HUES48 (cell line): Measurements from ENCODE around the gene CDCA4.

Experiments used
- H3K27ac ChIP-seq: one replicate; pipeline ENCODE4 v1.7.0; 2013; ENCODE audit warnings: low read depth, low read length, inconsistent platforms
- H3K27me3 ChIP-seq: 2 replicates; pipeline ENCODE4 v1.6.1; 2013; ENCODE audit warnings: mild to moderate bottlenecking, low read length; ENCODE audit not compliant: control insufficient read depth, insufficient read depth
- H3K36me3 ChIP-seq: 2 replicates; pipeline ENCODE4 v1.6.1; 2013; ENCODE audit warnings: low read length; ENCODE audit not compliant: control insufficient read depth, insufficient read depth
- H3K4me1 ChIP-seq: 2 replicates; pipeline ENCODE4 v1.6.1; 2013; ENCODE audit warnings: mild to moderate bottlenecking, low read length; ENCODE audit not compliant: control insufficient read depth, insufficient read depth
- H3K4me3 ChIP-seq: 2 replicates; pipeline ENCODE4 v1.5.1; 2013; ENCODE audit warnings: mild to moderate bottlenecking, low read depth, low read length
- H3K9ac ChIP-seq: 2 replicates; pipeline ENCODE4 v1.6.1; 2013; ENCODE audit warnings: mild to moderate bottlenecking, low read depth, low read length, moderate library complexity
- H3K9me3 ChIP-seq: 2 replicates; pipeline ENCODE4 v1.6.1; 2013; ENCODE audit warnings: low read length; ENCODE audit not compliant: control insufficient read depth, insufficient read depth

Gene CDCA4

DNA sequence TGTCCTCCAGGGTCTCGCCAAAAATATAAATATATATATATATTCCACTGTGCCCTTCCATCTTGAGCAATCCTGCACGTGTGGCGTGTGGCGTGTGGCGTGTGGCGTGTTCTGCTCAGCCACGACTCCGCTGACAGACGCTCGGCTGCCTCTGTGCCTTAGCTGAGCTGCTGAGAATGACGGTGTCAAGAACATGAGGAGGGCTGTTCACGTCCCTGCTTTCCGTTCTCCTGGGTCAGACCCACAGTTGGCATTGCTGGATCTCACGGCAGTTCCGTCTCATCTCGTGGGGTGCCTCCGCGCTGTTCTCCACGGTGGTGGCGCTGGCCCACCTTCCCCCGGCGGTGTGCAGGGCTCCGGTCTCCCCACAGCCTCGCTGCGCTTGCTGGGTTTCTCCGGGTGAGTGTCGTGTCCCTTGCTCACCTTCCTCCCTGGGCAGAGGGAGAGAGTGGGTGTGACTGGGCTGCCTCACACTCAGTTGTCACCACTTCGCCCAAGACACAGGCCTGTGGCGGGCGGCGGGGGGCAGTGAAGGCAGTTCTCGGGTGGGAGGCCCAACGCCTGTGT lies 34.9 kb upstream of the CDCA4 start:
- Histone ChIP-seq H3K27me3 (peaks cover 21% of the 10 kb centered on the region), H3K9me3 (no peaks in the 10 kb centered on the region), H3K36me3 (no peaks in the 10 kb centered on the region), H3K4me3 (no peak overlapping the region), H3K27ac (no peak overlapping the region), H3K9ac (no peak overlapping the region), H3K4me1 (peaks cover 11% of the 10 kb centered on the region; the same call in 1 of the 2 replicates)

GRCh38 chr14:105055334-105055733 lies 34.5 kb upstream of the CDCA4 start:
- H3K9ac ChIP-seq, result no peak overlapping the region
- no peaks in the 10 kb centered on the region for H3K36me3 ChIP-seq
- peaks cover 21% of the 10 kb centered on the region for H3K27me3 ChIP-seq
- no peak overlapping the region for H3K4me3 ChIP-seq
- H3K9me3 ChIP-seq, result no peaks in the 10 kb centered on the region
- H3K27ac ChIP-seq, result no peak overlapping the region
- H3K4me1 ChIP-seq, result peaks cover 11% of the 10 kb centered on the region; the same call in 1 of the 2 replicates

DNA sequence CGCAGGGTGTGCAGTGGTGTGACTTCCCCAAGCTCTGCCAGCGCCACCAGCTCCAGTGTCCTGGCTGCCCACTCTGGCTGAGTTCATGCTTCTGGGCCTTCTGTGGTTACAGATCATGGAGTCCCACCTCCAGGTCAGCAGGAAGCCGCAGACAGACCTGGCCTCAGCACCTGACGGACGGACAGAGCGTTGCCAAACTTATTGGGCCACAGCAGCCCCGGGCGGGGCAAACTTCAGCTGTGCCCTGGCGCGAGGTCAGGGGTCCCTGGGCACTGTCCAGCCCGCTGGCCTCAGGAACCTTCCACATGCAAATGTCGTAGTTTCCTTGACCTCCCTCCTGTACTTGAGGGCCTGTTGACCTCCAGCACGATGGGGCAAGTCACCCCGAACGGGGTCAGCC lies 33.1 kb upstream of the CDCA4 start:
- Histone ChIP-seq H3K36me3 (no peaks in the 10 kb centered on the region), H3K4me3 (no peak overlapping the region)

GRCh38 chr14:105053421-105053820 lies 32.5 kb upstream of the CDCA4 start:
- no peak overlapping the region for H3K27ac ChIP-seq
- H3K4me1 ChIP-seq, result peaks cover 6% of the 10 kb centered on the region; the same call in 1 of the 2 replicates
- no peaks in the 10 kb centered on the region for H3K36me3 ChIP-seq
- H3K27me3 ChIP-seq, result peaks cover 21% of the 10 kb centered on the region
- no peak overlapping the region for H3K9ac ChIP-seq
- no peak overlapping the region for H3K4me3 ChIP-seq
- no peaks in the 10 kb centered on the region for H3K9me3 ChIP-seq

More for the DNA sequence above, 33.1 kb upstream of the CDCA4 start:
- Histone ChIP-seq H3K27me3 (peaks cover 21% of the 10 kb centered on the region), H3K9me3 (no peaks in the 10 kb centered on the region), H3K27ac (no peak overlapping the region), H3K4me1 (peaks cover 11% of the 10 kb centered on the region; the same call in 1 of the 2 replicates), H3K9ac (no peak overlapping the region)

DNA sequence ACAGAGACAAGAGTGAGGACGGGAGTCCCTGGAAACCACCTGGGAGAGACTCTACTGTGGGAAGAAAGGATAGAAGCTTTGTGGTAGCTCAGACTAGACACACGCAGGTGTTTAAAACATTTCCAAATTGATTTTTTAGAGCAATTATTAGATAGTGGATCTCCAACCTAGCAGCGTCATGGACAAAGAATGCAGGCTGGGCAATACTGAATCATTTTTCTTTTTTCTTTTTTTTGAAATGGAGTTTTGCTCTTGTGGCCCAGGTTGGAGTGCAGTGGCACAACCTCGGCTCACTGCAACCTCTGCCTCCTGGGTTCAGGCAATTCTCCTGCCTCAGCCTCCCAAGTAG lies 31.2 kb upstream of the CDCA4 start:
- H3K9me3 ChIP-seq, result no peaks in the 10 kb centered on the region
- H3K27ac ChIP-seq, result no peak overlapping the region
- no peak overlapping the region for H3K9ac ChIP-seq
- no peak overlapping the region for H3K4me3 ChIP-seq
- H3K36me3 ChIP-seq, result no peaks in the 10 kb centered on the region
- H3K27me3 ChIP-seq, result peaks cover 21% of the 10 kb centered on the region
- peaks cover 6% of the 10 kb centered on the region; the same call in 1 of the 2 replicates for H3K4me1 ChIP-seq

DNA sequence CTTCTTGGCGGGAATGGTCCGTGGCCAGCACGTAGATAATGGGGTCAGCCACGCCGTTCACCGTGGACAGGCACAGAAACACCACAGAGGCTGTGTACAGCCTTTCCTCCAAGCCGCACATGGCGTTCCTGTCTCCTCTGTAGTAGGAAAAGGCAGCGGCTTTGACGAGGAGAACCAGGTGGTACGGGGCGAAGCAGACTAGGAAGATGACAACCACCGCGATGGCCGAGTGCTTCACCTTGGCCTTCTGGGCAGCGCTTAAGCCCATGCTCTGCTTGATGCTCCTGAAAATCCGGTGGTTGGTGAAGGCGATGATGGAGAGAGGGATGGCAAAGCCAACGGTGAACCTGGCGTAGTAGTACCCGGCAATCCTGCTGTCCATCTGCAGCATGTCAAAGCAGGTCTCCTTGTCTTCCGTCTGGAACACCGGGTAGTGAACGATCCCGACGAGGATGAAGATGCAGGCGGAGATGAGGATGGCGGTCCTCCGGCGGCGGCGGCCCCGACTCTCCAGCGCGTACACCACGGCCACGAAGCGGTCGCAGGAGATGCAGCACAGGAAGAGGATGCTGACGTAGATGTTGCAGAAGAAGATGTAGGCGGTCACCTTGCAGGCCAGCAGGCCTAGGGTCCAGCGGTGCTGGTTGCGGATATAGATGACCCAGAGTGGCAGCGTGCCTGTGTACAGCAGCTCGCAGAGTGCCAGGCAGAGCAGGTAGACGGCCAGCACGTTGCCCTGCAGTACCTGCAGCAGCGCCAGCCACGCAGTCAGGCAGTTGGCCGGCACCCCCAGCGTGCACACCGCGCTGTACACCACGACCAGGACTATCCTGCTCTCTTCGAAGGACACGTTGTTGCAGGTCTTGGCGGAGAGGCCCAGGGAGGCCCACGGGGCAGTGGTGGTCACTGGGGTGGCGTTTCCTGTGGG lies 30.6 kb upstream of the CDCA4 start:
- no peak overlapping the region for H3K27ac ChIP-seq
- no peaks in the 10 kb centered on the region for H3K9me3 ChIP-seq
- no peak overlapping the region for H3K4me3 ChIP-seq
- no peaks in the 10 kb centered on the region for H3K36me3 ChIP-seq
- peaks cover 15% of the 10 kb centered on the region for H3K27me3 ChIP-seq
- H3K9ac ChIP-seq, result no peak overlapping the region
- peaks cover under 1% of the 10 kb centered on the region; the same call in 1 of the 2 replicates for H3K4me1 ChIP-seq

GRCh38 chr14:105050551-105050897 lies 29.6 kb upstream of the CDCA4 start:
- Histone ChIP-seq H3K27ac (no peak overlapping the region), H3K9me3 (no peaks in the 10 kb centered on the region), H3K27me3 (peaks cover 5% of the 10 kb centered on the region), H3K36me3 (no peaks in the 10 kb centered on the region), H3K4me3 (no peak overlapping the region), H3K9ac (no peak overlapping the region), H3K4me1 (no peaks in the 10 kb centered on the region; the same call in 1 of the 2 replicates)

- no peaks in the 10 kb centered on the region for H3K9me3 ChIP-seq
- H3K9ac ChIP-seq, result no peak overlapping the region
- peaks cover 2% of the 10 kb centered on the region; the same call in 1 of the 2 replicates for H3K27me3 ChIP-seq
- no peak overlapping the region for H3K4me3 ChIP-seq
- no peak overlapping the region for H3K27ac ChIP-seq
- no peaks in the 10 kb centered on the region for H3K4me1 ChIP-seq
- no peaks in the 10 kb centered on the region for H3K36me3 ChIP-seq
Measured at GRCh38 chr14:105049753-105050550, 29.1 kb upstream of the CDCA4 start.

DNA sequence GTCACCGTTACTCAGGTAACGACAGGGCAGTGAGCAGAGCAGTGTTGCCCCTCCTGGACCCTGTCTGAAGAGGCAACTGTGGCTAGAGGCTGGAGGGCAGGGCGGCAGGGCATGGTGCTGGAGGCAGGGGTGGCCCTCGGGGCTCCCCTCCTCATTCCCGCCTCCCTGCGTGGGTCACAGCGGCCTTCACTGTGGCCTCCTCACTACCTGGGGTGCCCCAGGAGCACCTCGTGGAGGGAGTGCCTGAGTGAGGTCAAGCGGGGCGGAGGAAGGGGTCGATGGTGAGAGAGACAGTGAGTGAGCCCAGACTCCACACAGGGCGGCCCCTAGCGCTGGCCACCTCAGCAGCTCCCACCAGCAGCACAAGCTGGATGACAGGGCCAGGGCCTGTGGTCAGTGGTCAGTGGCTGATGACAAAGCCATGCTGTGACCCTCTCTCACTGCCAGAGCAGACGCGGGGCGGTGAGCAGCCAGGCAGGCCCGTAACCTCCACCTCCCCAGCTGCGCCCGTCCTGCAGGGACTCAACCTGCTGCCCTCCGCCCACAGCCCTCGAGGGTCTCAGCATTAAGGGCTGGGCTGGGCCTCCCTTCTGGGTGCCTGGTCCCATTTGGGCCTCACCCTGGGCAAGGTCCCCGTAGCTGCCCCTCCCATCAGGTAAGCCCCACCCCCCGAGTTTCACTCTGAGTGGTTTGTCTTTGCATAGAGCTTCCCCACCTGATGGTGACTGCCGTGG lies 26.6 kb upstream of the CDCA4 start:
- H3K4me1 ChIP-seq, result no peaks in the 10 kb centered on the region
- no peak overlapping the region for H3K4me3 ChIP-seq
- H3K27me3 ChIP-seq, result peaks cover 7% of the 10 kb centered on the region; the same call in 1 of the 2 replicates
- no peaks in the 10 kb centered on the region for H3K36me3 ChIP-seq
- no peak overlapping the region for H3K9ac ChIP-seq
- H3K9me3 ChIP-seq, result no peaks in the 10 kb centered on the region
- H3K27ac ChIP-seq, result no peak overlapping the region

DNA sequence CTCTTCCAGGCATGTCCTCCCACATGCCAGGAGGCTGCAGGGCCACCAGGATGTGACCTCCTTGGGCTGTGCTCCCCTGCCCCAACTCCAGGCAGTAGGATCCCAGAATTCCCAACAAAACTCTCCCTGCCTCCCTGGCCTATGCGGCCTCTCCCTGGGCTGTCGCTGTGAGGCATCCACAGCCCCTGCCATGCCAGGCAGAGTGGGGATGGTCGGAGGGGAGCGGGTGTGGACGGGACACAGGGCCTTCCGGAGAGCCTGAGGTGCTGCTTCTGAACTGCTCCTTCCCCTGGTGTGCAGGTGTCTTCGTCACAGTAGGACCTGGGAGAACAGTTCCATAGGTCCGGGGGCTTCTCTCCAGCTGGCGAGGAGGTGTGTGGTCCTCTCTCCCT lies 26.0 kb upstream of the CDCA4 start:
- H3K27ac ChIP-seq, result no peak overlapping the region
- no peak overlapping the region for H3K9ac ChIP-seq
- H3K4me3 ChIP-seq, result no peak overlapping the region
- no peaks in the 10 kb centered on the region for H3K36me3 ChIP-seq
- peaks cover 7% of the 10 kb centered on the region; the same call in 1 of the 2 replicates for H3K27me3 ChIP-seq
- no peaks in the 10 kb centered on the region for H3K4me1 ChIP-seq
- no peaks in the 10 kb centered on the region for H3K9me3 ChIP-seq
